GM21367 (cell line): ENCODE results near the gene SPTBN5.

Experiments
- ATAC-seq: cut with Tn5 transposase; IDR thresholded peaks from one replicate; pipeline ENCODE4 v1.9.1; 2021; ENCODE audit not compliant: unreplicated experiment

Gene SPTBN5

DNA sequence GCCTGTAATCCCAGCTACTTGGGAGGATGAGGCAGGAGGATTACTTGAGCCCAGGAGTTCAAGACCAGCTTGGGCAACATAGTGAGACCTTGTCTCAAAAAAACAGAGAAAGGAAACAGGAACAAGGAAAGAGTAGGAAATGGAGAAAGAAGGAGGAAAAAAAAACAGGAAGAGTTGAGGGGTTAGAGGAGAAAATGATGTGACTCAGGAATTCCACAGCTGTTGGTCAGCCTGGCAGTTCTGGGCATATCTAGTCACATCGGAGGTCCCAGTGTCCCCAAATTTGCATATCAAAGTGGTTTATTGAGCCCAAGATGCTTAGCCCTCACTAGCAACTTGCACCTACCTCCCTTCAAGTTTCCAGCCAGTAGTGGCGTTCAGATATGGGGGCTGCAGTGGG, 84.7 kb downstream of the SPTBN5 start:
- no peak for ATAC-seq

DNA sequence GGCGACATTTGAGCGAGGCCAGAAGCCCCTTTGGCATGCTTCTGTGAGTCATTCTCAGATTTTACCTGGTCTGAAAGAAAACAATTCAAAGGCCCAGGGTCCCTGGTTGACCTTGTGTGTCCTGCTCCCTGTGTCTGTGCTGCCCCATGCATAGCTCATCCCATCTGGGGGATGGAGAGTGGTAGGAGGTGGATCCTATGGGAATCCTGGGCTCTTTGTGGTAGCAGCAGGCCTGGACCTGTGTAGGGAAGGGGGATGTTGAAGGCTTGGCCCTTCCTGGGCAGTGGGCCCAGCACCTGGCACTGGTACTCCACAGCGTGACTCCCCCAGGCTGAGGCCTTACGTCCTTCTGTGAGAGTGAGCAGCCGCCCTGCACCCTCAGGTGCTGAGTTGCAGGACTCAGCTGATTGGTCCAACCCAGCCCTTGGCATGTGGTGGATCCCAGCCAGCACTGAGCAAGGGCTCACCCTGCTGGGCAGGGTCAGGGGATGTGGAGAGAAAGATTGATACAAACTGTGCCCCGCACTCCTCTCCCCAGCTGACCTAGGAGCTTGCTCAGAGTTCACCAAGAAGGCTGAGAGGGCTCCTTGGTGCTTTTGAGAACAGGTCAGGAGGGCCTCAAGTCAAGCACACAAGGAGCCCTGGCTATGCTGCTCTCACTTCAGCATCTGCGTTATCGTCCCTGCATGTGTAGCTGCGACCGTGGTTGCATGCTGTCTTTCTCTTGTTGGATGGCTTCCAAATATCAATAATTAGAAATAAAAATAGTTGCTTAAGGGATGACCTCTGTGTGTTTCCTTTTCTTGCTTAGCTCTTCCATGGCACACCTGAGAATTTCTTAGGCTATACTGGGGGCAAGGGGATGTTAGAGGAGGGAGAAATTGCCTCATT, 87.3 kb downstream of the SPTBN5 start:
- no peak for ATAC-seq

DNA sequence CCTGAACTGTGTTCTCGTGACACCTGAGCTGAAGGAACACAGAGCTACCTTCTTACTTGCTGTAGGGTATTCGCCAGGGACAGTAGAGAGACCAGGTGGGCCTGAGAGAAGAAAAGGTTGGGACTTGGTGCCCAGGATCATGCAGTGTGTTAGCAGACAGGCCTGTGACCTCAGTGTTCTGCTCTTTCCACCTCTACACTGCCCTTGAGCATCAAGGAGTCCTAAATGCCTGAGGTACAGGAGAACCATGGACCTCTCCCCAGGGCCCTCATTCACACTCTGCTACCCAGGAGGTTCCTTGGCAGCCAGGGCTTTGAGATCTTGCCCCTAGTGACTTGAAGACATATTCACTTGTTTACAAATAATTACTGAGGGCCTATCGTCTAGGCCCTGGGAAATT, 88.1 kb downstream of the SPTBN5 start:
- no peak for ATAC-seq

DNA sequence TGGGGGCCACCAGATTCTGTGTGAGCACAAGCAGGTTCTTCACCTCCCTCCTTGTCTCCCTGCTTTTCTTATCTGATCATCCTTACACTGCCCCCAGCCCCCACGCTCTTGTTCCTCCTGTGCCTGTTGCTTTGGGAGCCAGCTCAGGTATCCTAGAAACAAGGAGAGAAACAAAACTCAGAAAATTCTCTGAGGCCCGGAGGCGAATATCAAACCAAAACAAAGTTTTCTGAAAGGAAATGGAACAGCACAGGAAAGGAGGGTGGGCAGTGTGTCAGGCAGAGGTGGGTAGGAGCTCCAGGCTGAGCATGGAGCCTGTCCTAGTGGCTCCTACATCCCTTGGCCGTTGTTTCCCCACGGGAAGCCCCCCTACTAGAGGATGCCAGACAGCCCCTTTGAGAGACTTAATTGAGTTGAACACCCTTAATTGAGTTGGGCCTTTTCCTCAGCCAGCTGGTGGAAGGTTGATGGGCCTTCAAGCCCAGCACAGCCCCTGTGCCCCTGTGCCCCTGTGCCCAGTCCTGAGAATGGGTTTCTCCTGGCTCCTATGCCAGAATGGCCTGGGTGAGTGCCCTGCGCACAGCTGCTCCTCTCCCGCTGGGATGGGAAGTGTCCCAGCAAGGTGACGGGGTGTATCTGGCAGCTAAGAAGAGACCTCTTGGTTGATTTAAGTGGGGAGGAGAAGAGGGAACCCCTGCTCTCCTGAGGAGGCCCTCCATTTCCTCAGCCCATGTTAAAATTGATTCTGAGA, 88.8 kb downstream of the SPTBN5 start:
- ATAC-seq = no peak

DNA sequence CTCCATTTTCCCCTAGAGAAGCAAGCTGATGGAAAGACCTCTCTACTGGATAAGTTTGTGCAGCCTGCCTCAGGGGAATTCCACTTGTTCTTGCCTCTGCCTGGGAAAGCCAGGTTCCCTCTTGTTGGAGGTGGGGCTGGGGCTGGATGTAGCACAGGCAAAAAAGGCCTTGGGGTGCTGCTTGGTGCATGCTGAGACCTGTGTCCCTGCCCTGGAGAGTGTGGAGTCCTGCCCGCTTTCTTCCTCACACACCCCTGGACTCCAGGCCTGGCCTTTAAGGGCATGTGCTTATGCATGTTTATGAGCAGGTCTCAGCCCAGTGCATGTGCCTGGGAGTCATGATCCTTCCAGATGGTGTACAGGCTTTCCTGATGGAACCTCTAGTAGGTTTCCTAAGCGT, 89.5 kb downstream of the SPTBN5 start:
- ATAC-seq = no peak

DNA sequence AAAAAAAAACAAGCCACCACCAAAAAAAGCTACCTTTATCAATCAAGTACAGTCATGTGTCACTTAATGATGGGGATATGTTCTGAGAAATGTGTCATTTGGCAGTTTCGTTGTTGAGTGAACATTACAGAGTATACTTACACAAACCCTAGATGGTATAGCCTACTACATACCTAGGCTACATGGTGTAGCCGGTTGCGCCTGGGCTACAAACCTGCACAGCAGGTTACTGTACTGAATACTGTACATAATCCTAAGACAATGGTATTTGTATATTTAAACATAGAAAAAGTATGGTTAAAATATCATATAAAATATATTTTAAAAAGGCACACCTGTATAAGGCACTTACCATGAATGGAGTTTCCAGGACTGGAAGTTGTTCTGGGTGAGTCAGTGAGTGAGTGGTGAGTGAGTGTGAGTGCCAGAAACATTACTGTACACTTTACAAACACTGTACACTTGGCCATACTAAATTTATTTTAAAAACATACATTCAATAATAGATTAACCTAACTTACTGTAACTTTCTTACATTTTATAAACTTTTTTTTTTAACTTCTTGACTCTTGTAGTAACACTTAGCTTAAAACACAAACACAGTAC, 91.9 kb downstream of the SPTBN5 start:
- no peak for ATAC-seq

DNA sequence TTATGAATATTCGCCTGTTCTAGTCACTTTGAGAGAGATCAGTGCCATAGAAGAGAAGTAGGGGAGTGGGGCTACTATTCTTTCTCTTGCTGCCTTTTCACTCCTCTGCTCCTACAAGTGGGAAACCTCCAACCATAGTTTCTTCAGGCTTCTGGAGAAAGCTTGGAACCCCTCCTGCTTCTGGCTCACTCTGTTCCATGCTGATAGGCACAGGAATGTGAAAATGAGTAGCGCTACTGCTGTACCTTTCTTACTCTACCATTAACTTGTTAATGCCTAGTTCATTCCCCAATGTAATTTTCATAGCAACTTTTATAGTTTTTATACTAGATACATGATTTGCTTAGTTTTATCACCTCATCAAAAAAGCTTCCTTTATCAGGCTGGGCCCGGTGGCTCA, 92.7 kb downstream of the SPTBN5 start:
- no peak for ATAC-seq

DNA sequence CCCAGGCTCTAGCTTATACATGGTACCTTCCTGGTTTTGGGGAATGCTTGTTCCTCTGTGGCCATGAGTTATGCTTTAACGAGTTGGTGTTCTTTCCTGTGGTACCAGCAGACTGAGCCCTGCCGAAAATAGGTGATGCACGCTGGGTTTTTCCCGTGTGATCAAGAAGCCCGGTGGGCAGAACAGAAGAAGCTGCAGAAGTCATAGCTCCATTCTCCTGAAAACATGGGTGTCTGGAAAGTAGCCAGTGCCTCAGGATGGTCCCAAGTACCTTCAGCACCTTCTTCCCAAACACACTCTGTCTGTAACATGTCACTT, 94.4 kb downstream of the SPTBN5 start:
- ATAC-seq = no peak

DNA sequence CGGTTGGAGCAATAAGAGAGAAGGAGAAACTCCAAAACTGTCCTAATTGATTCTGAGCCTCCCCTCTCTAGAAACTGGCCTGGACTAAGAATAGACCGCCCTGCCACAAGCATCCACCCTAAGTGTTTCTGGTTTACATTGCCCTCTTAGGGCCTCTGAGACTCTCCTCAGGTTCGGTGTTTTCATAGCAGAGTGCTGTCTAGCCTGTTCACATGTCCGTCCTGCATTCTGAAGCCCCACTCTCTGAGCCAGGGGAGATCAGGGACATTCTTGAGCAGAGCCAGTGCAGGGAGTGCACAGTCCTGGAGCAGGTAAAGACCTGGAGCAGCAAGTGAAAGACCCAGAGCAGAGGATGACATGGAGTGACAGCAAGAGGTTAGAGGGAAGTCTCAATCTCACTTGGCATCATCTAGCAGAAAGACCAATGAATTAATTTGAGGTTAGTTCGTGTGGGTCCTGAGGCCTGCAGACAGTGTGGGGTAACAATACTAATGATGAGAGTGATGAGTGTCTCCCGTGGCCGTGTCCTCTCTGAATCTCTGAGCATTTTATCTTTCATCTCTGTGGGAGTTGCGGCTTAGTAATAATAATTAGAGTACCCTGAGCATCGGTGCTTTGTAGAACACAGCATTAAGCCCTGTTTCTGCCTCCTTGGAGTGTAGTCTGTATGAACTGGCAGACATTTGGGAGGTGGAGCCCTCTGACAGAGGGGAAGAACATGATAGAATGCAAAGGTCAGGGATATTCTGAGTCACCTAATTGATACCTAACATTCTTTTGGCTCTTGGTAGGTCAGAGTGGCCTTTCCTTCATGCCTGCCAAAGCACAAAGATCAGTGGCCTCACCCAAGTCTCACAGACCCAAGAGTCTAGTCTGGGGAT, 95.0 kb downstream of the SPTBN5 start:
- ATAC-seq = no peak
